Measurements from ENCODE around the gene RRP15. TPM values are rescaled to one million over a fixed set of nuclear protein-coding genes. Genes with fewer than 3 reads are reported as not detected.
A peak's percentile ranks its signal among the peaks of the same experiment; 100 is the strongest.

The RRP15 gene
- total RNA-seq, 1 experiment from 2014 or later = 32.1 TPM

GRCh38 chr1:218346391-218347204 is 61.5 kb downstream of the RRP15 start:
- intact Hi-C loops (cut with micrococcal nuclease; ENCODE audit: unreplicated experiment) = loop anchor here (5.0 kb wide), 1 partner anchor 116 kb away; no protein-coding TSS in a partner anchor
- TF ChIP-seq SIN3A (IDR thresholded peaks at IDR 0.05; ENCODE audit: borderline replicate concordance, insufficient read depth, low read depth, low read length) (no peak), TCF7L2 (IDR thresholded peaks at IDR 0.05; ENCODE audit: low read depth, low read length) (no peak), REST (IDR thresholded peaks at IDR 0.05; ENCODE audit: insufficient read depth in 1 of 2, low read depth in 2 of 2, low read length in 1 of 2) (no peak)
- peak overlapping the region; percentile 100 for H3K27ac ChIP-seq (ENCODE audit: low read length)
- ChIA-PET CTCF (interaction anchor here (0.6 kb wide), 1 partner anchor 1466 kb away, joined by 3 read pairs; no protein-coding TSS in a partner anchor), POLR2A (no interaction called here)
- peak overlapping the region; percentile 97 to 98 for H3K4me3 ChIP-seq (ENCODE audit: low read depth in 2 of 2, low read length in 2 of 2)
- no peak for DNase-seq (ENCODE audit: low read depth, low spot score)
- no peaks in the 10 kb centered on the region; the same call in 1 of the 2 replicates for H3K36me3 ChIP-seq (ENCODE audit: control insufficient read depth, insufficient read depth, low read length)
- no peaks in the 10 kb centered on the region for H3K9me3 ChIP-seq (ENCODE audit: control insufficient read depth, insufficient read depth, low read depth, low read length)
- no TSS peak for BruUV-seq (replicated peaks)
- ATAC-seq = no peak
- no peaks in the 10 kb centered on the region for H3K27me3 ChIP-seq (ENCODE audit: control insufficient read depth, insufficient read depth, low read length)
- in situ Hi-C loops (cut with HindIII; ENCODE audit: low pct_unique_long_range_greater_than_20kb, low sequenced_read_pairs) = no loop called here
- peaks cover 33% of the 10 kb centered on the region for H3K4me1 ChIP-seq (ENCODE audit: control insufficient read depth, insufficient read depth, low read length)

GRCh38 chr1:218347336-218347722 is 62.2 kb downstream of the RRP15 start:
- DNase-seq (ENCODE audit: low read depth, low spot score) = no peak
- in situ Hi-C loops (cut with HindIII; ENCODE audit: low pct_unique_long_range_greater_than_20kb, low sequenced_read_pairs) = no loop called here
- intact Hi-C loops (cut with micrococcal nuclease; ENCODE audit: unreplicated experiment) = loop anchor here (5.0 kb wide), 1 partner anchor 115 kb away; no protein-coding TSS in a partner anchor

More at GRCh38 chr1:218347336-218347722, 62.2 kb downstream of the RRP15 start:
- BruUV-seq (replicated peaks) = no TSS peak
- ATAC-seq = no peak
- H3K36me3 ChIP-seq (ENCODE audit: control insufficient read depth, insufficient read depth, low read length) = no peaks in the 10 kb centered on the region
- H3K27ac ChIP-seq (ENCODE audit: low read length) = peak overlapping the region; percentile 100
- ChIA-PET POLR2A (no interaction called here), CTCF (no interaction called here)
- TF ChIP-seq REST (IDR thresholded peaks at IDR 0.05; ENCODE audit: insufficient read depth in 1 of 2, low read depth in 2 of 2, low read length in 1 of 2) (no peak), POLR2AphosphoS5 (IDR thresholded peaks at IDR 0.05; ENCODE audit: low read depth, low read length) (no peak), SIN3A (IDR thresholded peaks at IDR 0.05; ENCODE audit: borderline replicate concordance, insufficient read depth, low read depth, low read length) (no peak; the same call in 1 of the 2 replicates), TCF7L2 (IDR thresholded peaks at IDR 0.05; ENCODE audit: low read depth, low read length) (no peak)
- TF ChIP-seq, protein P1, sequence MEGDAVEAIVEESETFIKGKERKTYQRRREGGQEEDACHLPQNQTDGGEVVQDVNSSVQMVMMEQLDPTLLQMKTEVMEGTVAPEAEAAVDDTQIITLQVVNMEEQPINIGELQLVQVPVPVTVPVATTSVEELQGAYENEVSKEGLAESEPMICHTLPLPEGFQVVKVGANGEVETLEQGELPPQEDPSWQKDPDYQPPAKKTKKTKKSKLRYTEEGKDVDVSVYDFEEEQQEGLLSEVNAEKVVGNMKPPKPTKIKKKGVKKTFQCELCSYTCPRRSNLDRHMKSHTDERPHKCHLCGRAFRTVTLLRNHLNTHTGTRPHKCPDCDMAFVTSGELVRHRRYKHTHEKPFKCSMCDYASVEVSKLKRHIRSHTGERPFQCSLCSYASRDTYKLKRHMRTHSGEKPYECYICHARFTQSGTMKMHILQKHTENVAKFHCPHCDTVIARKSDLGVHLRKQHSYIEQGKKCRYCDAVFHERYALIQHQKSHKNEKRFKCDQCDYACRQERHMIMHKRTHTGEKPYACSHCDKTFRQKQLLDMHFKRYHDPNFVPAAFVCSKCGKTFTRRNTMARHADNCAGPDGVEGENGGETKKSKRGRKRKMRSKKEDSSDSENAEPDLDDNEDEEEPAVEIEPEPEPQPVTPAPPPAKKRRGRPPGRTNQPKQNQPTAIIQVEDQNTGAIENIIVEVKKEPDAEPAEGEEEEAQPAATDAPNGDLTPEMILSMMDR (IDR thresholded peaks at IDR 0.05) = no peak; the same call in 1 of the 2 replicates
- peaks cover 39% of the 10 kb centered on the region for H3K4me1 ChIP-seq (ENCODE audit: control insufficient read depth, insufficient read depth, low read length)
- H3K9me3 ChIP-seq (ENCODE audit: control insufficient read depth, insufficient read depth, low read depth, low read length) = no peaks in the 10 kb centered on the region
- H3K27me3 ChIP-seq (ENCODE audit: control insufficient read depth, insufficient read depth, low read length) = no peaks in the 10 kb centered on the region
- H3K4me3 ChIP-seq (ENCODE audit: low read depth in 2 of 2, low read length in 2 of 2) = peak overlapping the region; percentile 97 to 98

Data from Panc1 (cell line).